ENCODE results near the gene PIK3IP1. TPM values are rescaled to one million over a fixed set of nuclear protein-coding genes. Genes with fewer than 3 reads are reported as not detected.

The PIK3IP1 gene
- total and polyA plus RNA-seq, 2 of the 8 experiments (the other 6 are each of a cell fraction or from before 2014, with no cell fraction given) = 1.00 to 1.3 TPM

- TF ChIP-seq SIRT6 (IDR thresholded peaks at IDR 0.05; ENCODE audit: low read length) (no peak), TAF7 (optimal IDR thresholded peaks at IDR 0.05; ENCODE audit: borderline replicate concordance, low read depth, low read length) (no peak), CHD1 (IDR thresholded peaks at IDR 0.05; ENCODE audit: low read depth, low read length) (no peak), PHF8 (conservative IDR thresholded peaks at IDR 0.05; ENCODE audit: low read depth, low read length) (no peak), NANOG (IDR thresholded peaks at IDR 0.05; ENCODE audit: insufficient read depth, low read depth, low read length, poor library complexity, severe bottlenecking) (no peak), GTF2F1 (IDR thresholded peaks at IDR 0.05; ENCODE audit: borderline replicate concordance, low read depth, low read length) (no peak)
These were observed 17.3 kb downstream of the PIK3IP1 start (continued) for GRCh38 chr22:31275018-31275417.
